ENCODE results near the gene PPHLN1.

DNA sequence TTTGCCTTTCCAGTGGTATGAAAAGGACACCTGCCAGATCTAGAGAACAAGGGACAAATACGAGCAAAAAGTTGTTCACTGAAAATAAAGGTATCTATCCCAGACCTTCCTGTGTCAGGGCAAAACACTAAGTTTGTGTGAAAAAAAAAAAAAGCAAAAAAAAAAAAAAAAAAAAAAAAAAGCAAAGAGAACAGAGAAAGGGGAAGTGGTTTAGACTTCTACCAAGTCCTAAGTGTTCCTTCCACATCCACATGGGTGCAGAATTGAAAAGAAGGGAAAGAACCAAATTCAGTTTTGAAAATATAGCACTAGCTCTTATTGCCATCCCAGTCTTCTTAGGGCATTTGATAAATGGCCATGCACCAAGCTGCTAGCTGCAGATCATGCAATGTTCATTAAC is 41.8 kb upstream of the PPHLN1 start:
- TF ChIP-seq, protein P1, sequence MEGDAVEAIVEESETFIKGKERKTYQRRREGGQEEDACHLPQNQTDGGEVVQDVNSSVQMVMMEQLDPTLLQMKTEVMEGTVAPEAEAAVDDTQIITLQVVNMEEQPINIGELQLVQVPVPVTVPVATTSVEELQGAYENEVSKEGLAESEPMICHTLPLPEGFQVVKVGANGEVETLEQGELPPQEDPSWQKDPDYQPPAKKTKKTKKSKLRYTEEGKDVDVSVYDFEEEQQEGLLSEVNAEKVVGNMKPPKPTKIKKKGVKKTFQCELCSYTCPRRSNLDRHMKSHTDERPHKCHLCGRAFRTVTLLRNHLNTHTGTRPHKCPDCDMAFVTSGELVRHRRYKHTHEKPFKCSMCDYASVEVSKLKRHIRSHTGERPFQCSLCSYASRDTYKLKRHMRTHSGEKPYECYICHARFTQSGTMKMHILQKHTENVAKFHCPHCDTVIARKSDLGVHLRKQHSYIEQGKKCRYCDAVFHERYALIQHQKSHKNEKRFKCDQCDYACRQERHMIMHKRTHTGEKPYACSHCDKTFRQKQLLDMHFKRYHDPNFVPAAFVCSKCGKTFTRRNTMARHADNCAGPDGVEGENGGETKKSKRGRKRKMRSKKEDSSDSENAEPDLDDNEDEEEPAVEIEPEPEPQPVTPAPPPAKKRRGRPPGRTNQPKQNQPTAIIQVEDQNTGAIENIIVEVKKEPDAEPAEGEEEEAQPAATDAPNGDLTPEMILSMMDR (IDR thresholded peaks at IDR 0.05) = no peak
- TF ChIP-seq POLR2A (IDR thresholded peaks at IDR 0.05) (no peak), POLR2AphosphoS5 (IDR thresholded peaks at IDR 0.05) (no peak), EP300 (IDR thresholded peaks at IDR 0.05; ENCODE audit: low read depth) (no peak)

Data from transverse colon (tissue), 4 donors.